Upper lobe of left lung (tissue), 6 donors: ENCODE data around the gene ZACN. TPM values are rescaled to one million over a fixed set of nuclear protein-coding genes. Genes with fewer than 3 reads are reported as not detected.

ENCODE experiments used
- ATAC-seq, 2 donors: fragments of 200-7000 bp; cut with Tn5 transposase; one replicate each; pipeline ENCODE4 v1.9.1; 2022; ENCODE audit warnings: mild to moderate bottlenecking in 2 of 2, moderate library complexity in 2 of 2; ENCODE audit not compliant: low FRiP score in 2 of 2
- DNase-seq, 2 donors: peaks; one replicate each; pipeline ENCODE4 v3.0.0-alpha.2; 2019 to 2020
- H3K27ac ChIP-seq, 4 donors: fragments of 200-600 bp; sonication (generic); one replicate each; pipeline ENCODE4 v1.5.1; 2016 to 2019
- H3K27me3 ChIP-seq, 4 donors: fragments of 200-600 bp; sonication (generic); one replicate each; pipeline ENCODE4 v1.5.1; 2017 to 2019
- H3K36me3 ChIP-seq, 4 donors: fragments of 200-600 bp; sonication (generic); one replicate each; pipeline ENCODE4 v1.5.1; 2016 to 2019
- H3K4me1 ChIP-seq, 4 donors: fragments of 200-600 bp; sonication (generic); one replicate each; pipeline ENCODE4 v1.5.1; 2018 to 2019
- H3K4me3 ChIP-seq, 4 donors: fragments of 200-600 bp; sonication (generic); one replicate each; pipeline ENCODE4 v1.5.1; 2017 to 2019; ENCODE audit warnings: mild to moderate bottlenecking in 2 of 4, moderate library complexity in 1 of 4
- H3K9me3 ChIP-seq, 4 donors: fragments of 200-600 bp; sonication (generic); one replicate each; pipeline ENCODE4 v1.5.1; 2018 to 2019
- EP300 ChIP-seq, 4 donors: sonication (generic); formaldehyde crosslinking; IDR thresholded peaks; one replicate each; pipeline ENCODE4 v1.5.1; 2017; ENCODE audit warnings: antibody characterized with exemption in 4 of 4, control low read depth in 2 of 4
- POLR2A ChIP-seq, 4 donors: fragments of 450-650 bp; IDR thresholded peaks; one replicate each; pipeline ENCODE4 v1.5.1; 2016 to 2017; ENCODE audit warnings: antibody characterized with exemption in 4 of 4, mild to moderate bottlenecking in 2 of 4
- POLR2AphosphoS5 ChIP-seq, 2 donors: sonication (generic); formaldehyde crosslinking; IDR thresholded peaks; one replicate each; pipeline ENCODE4 v1.5.1; 2017; ENCODE audit warnings: antibody characterized with exemption in 2 of 2
- WGBS, 2 donors: methylation state at CpG; one replicate each; pipeline ENCODE4 v1.1.5; 2017 to 2018; 5-methylcytosine and 5-hydroxymethylcytosine counted together
- total RNA-seq, 6 donors: library from RNA; depleted of rRNA in 4 of 6; stranded (reverse); fragments of >200 nt in 4 of 6; gene quantifications; one replicate each; pipeline versions ENCODE4 v1.1.0 to v1.2.1, GENCODE V29; 2016 to 2021
- TF ChIP-seq, protein P1 (sequence below), 6 experiments: fragments of 450-650 bp in 4 of 6; fragments of 200-600 bp in 2 of 6; sonication (generic) in 2 of 6; IDR thresholded peaks; one replicate each; pipeline ENCODE4 v1.5.1; 2016 to 2019; ENCODE audit warnings: antibody characterized with exemption in 6 of 6
- donor health status: DM: no; HTN: no; CAD: no; lungs with moderate emphysema.
- donor health status: DM: no; HTN: yes; CAD: no; lungs with severe emphysema.

Gene ZACN
- total RNA-seq, 6 donors from 2014 or later: not detected

DNA sequence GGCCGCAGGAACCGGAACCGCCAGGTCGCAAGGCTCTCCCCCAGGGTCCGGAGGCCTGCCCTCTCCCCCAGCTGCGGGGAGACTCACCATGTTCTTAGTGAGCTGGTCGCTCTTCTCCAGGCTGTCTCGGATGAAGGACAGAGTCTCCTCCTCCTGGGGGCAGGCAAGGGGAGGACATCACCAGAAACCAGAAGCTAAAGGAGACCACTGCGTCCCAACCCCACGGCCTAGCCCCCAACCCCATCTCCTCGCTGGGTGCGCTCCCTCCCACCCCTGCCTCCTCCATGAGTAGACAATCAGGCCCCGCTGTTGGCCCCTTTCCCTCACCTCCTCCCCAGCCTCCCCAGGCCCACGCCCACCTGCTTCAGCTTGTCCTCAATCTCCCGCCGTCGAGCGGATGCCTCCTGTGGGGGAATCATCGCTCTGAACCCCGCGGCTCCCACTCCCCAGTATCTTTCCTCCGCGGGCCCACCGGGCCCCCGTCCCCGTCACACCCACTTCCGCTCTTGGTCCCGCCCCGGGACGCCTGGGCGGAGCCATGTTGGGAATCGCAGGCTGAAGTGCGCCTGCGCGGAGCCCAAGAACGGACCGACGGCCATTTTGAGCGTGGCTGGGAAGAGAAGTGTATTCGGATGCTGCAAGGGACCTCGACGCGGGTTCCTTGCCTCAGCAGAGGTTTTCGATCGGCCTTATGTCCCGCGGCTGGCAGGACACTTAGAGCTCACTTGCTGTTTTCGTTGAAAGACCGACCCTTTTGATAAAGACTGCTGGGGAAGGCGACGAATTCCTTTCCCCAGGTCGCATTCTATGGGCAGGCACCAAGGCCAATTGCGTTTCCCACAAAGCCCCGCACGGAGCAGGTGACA lies 24.5 kb downstream of the ZACN start, which contains the start of gene EXOC7:
EXOC7 (minus strand) TSS at position 514 of the 866 bp plus-strand sequence; CDS start at position 419, 95 bp downstream.
- TF ChIP-seq EP300 (IDR thresholded peaks at IDR 0.05) (no peak), POLR2A (IDR thresholded peaks at IDR 0.05) (peak in 3 of 4 donors; percentile 20 to 78 (median 60)), POLR2AphosphoS5 (IDR thresholded peaks at IDR 0.05) (peak; percentile 55 to 85)
- TF ChIP-seq, protein P1, sequence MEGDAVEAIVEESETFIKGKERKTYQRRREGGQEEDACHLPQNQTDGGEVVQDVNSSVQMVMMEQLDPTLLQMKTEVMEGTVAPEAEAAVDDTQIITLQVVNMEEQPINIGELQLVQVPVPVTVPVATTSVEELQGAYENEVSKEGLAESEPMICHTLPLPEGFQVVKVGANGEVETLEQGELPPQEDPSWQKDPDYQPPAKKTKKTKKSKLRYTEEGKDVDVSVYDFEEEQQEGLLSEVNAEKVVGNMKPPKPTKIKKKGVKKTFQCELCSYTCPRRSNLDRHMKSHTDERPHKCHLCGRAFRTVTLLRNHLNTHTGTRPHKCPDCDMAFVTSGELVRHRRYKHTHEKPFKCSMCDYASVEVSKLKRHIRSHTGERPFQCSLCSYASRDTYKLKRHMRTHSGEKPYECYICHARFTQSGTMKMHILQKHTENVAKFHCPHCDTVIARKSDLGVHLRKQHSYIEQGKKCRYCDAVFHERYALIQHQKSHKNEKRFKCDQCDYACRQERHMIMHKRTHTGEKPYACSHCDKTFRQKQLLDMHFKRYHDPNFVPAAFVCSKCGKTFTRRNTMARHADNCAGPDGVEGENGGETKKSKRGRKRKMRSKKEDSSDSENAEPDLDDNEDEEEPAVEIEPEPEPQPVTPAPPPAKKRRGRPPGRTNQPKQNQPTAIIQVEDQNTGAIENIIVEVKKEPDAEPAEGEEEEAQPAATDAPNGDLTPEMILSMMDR (IDR thresholded peaks at IDR 0.05): peak in 1 of 6 experiments; percentile 6
- ATAC-seq: peak; percentile 95 to 99
- Histone ChIP-seq H3K27me3 (no peaks in the 10 kb centered on the region), H3K4me1 (peaks cover 16 to 28% (median 21%) of the 10 kb centered on the region in 4 donors), H3K4me3 (peak within 1 kb of the TSS; percentile 75 to 93 (median 87)), H3K36me3 (peaks cover 5 to 30% (median 18%) of the 10 kb centered on the region in 4 donors), H3K27ac (peak within 1 kb of the TSS; percentile 73 to 91 (median 87)), H3K9me3 (no peaks in the 10 kb centered on the region)
- 1 to 4% methylated on average over 37 to 54 of the region's 55 CpGs for WGBS, 2 donors
- peak; percentile 94 to 98 for DNase-seq

DNA sequence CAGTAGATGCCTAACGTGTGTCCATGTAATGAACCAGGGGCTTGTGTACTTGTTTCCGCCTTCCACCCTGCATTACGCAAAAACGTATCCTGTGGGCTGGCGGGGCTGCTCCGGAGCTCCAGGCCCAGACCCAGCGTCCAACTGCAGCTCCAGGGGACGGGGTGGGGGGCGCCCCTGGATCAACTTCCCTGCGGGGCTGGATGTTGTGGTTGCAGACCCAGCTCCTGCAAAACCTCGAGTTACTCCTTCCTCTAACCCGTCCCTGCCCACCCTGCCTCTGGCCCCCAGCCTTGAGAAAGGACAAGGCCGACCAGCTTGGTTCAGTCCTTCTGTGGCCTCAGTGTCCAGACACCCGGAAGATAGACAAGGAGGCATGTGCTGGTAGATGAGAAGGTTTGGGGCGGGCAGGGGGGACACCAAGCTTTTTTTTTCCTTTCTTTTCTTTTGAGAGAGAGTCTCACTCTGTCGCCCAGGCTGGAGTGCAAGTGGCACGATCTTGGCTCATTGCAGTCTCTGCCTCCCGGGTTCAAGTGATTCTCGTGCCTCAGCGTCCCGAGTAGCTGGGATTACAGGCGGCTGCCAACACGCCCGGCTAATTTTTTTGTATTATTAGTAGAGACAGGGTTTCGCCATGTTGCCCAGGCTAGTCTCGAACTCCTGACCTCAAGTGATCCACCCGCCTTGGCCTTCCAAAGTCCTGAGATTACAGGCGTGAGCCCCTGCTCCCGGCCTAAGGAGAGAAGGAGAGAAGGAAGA lies 25.3 kb downstream of the ZACN start:
- H3K27me3 ChIP-seq: no peaks in the 10 kb centered on the region

DNA sequence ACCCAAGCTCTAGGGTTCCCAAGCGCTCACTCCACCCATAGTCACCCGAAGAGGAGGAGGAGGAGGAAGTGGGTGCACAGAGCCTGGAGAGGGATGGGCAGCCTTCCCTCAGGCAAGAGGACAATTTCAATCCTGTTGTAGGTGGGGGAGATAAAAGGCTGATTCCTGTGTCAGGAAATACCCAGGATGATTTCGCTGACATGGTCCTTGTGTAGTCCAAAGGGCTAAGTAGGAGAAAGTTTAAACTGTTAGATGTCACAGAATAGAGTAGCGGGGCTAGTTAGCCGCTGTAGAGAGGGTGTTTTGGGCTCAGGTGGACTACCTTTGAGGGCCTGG lies 25.9 kb downstream of the ZACN start:
- no peak overlapping the region for H3K4me3 ChIP-seq
- no peaks in the 10 kb centered on the region for H3K9me3 ChIP-seq
- H3K36me3 ChIP-seq: peaks cover 3 to 21% (median 13%) of the 10 kb centered on the region in 4 donors
- no peak overlapping the region for H3K27ac ChIP-seq
- no peaks in the 10 kb centered on the region for H3K27me3 ChIP-seq
- no peak for ATAC-seq
- DNase-seq: no peak
- peaks cover 16 to 28% (median 21%) of the 10 kb centered on the region in 4 donors for H3K4me1 ChIP-seq
- TF ChIP-seq POLR2A (IDR thresholded peaks at IDR 0.05) (no peak), EP300 (IDR thresholded peaks at IDR 0.05) (no peak), POLR2AphosphoS5 (IDR thresholded peaks at IDR 0.05) (no peak)
- TF ChIP-seq, protein P1 (IDR thresholded peaks at IDR 0.05): no peak
- 80 to 96% methylated on average over 4 of the region's 5 CpGs for WGBS, 2 donors

More for the DNA sequence above, 25.3 kb downstream of the ZACN start:
- TF ChIP-seq POLR2AphosphoS5 (IDR thresholded peaks at IDR 0.05) (no peak), POLR2A (IDR thresholded peaks at IDR 0.05) (no peak), EP300 (IDR thresholded peaks at IDR 0.05) (no peak)
- ATAC-seq (no peak), DNase-seq (no peak)
- H3K36me3 ChIP-seq: peaks cover 5 to 27% (median 16%) of the 10 kb centered on the region in 4 donors
- peak overlapping the region; percentile 75 to 93 (median 87) for H3K4me3 ChIP-seq
- 74 to 89% methylated on average over 17 to 29 of the region's 29 CpGs for WGBS, 2 donors
- peaks cover 16 to 28% (median 21%) of the 10 kb centered on the region in 4 donors for H3K4me1 ChIP-seq
- H3K9me3 ChIP-seq: no peaks in the 10 kb centered on the region
- H3K27ac ChIP-seq: peak overlapping the region; percentile 73 to 91 (median 87)

DNA sequence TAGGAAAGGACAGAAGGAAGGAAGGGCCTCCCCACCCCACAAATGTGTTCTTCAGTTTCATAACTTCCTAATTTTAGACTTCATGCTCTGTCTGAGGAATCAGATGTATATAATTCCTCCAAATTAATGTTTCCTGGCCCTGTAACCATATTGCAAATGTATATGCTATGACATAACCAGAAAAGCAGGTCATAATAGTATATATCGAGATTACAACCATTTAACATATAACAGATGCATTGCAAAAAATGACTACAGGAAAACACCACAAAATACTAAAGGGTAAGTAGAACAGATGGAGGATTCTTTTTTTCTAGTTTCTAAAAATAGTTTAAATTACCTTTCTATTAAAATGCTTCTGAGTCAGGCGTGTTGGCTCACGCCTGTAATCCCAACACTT lies 27.7 kb downstream of the ZACN start:
- no peak for TF ChIP-seq EP300 (IDR thresholded peaks at IDR 0.05)
- no peak for TF ChIP-seq POLR2AphosphoS5 (IDR thresholded peaks at IDR 0.05)
- no peak for TF ChIP-seq POLR2A (IDR thresholded peaks at IDR 0.05)
- TF ChIP-seq, protein P1 (IDR thresholded peaks at IDR 0.05): no peak
- peaks cover 0 to 3% (median under 1%) of the 10 kb centered on the region in 4 donors for H3K36me3 ChIP-seq
- peaks cover 16 to 24% (median 18%) of the 10 kb centered on the region in 4 donors for H3K4me1 ChIP-seq
- H3K4me3 ChIP-seq: no peak overlapping the region
- no peaks in the 10 kb centered on the region for H3K27me3 ChIP-seq
- no peak overlapping the region for H3K27ac ChIP-seq
- ATAC-seq (no peak), DNase-seq (no peak)
- no peaks in the 10 kb centered on the region for H3K9me3 ChIP-seq
- WGBS, 2 donors: 81% methylated on average over 3 of the region's 3 CpGs

DNA sequence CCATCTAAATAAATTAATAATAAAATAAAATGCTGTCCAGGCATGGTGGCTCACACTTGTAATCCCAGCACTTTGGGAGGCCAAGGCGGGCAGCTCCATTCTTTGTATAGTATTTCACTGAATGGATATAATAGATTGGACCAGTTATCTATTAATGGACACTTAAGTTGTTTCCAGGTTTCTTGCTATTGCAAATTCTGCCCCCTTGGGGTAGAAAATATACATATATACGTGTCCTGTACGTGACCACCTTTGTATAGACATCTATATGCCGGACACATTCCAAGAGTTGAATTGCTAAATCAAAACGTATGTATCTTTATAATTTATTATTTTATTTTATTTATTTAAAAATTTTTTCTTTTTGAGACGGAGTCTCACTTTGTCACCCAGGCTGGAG lies 28.5 kb downstream of the ZACN start:
- H3K4me1 ChIP-seq: peaks cover 9 to 16% (median 10%) of the 10 kb centered on the region in 4 donors
- no peaks in the 10 kb centered on the region for H3K27me3 ChIP-seq
- no peaks in the 10 kb centered on the region for H3K36me3 ChIP-seq
- 80 to 81% methylated on average over 6 of the region's 6 CpGs for WGBS, 2 donors
- no peak overlapping the region for H3K27ac ChIP-seq
- ATAC-seq (no peak), DNase-seq (no peak)
- no peak overlapping the region for H3K4me3 ChIP-seq
- no peaks in the 10 kb centered on the region for H3K9me3 ChIP-seq
- no peak for TF ChIP-seq POLR2AphosphoS5 (IDR thresholded peaks at IDR 0.05)
- no peak for TF ChIP-seq EP300 (IDR thresholded peaks at IDR 0.05)
- no peak for TF ChIP-seq POLR2A (IDR thresholded peaks at IDR 0.05)
- TF ChIP-seq, protein P1 (IDR thresholded peaks at IDR 0.05): no peak
